Activated CD8-positive, alpha-beta memory T cell treated with anti-CD3 and anti-CD28 coated beads, Interleukin-2, amount 50 U/mL, for 1 hour (primary cell): Measurements from ENCODE around the gene PCDHGB7.
"Not testable (repeated sequence)": the region's sequence is repeated elsewhere in the genome, so short reads cannot be mapped to it uniquely, and the experiment has no call there.

ENCODE experiments used
- DNase-seq: peaks from one replicate; pipeline ENCODE4 v3.0.0-alpha.2; 2020; ENCODE audit errors: extremely low read depth

Gene PCDHGB7

GRCh38 chr5:141417494-141418172, at the start of gene PCDHGB7:
TSS of gene PCDHGB7 (plus strand) at chr5:141417677. CDS start at chr5:141417860, 183 bp downstream.
- DNase-seq, result not testable (repeated sequence)

GRCh38 chr5:141369994-141370848, 47.3 kb upstream of the PCDHGB7 start, which contains the start of gene PCDHGB3:
TSS of gene PCDHGB3 (plus strand) at chr5:141370242. CDS start at chr5:141370395, 153 bp downstream.
- DNase-seq, result no peak

- DNase-seq, result no peak
Observed at GRCh38 chr5:141371572-141372475, 45.7 kb upstream of the PCDHGB7 start.

- DNase-seq, result no peak
Observed at GRCh38 chr5:141373673-141374317, 43.7 kb upstream of the PCDHGB7 start, which contains the start of gene PCDHGA6. TSS of gene PCDHGA6 (plus strand) at chr5:141373891. CDS start at chr5:141374084, 193 bp downstream.

- no peak for DNase-seq
Observed at GRCh38 chr5:141374627-141375026, 42.9 kb upstream of the PCDHGB7 start.

GRCh38 chr5:141375444-141376155, 41.9 kb upstream of the PCDHGB7 start:
- DNase-seq, result not testable (repeated sequence)

- DNase-seq, result no peak
Observed at GRCh38 chr5:141382469-141383294, 34.8 kb upstream of the PCDHGB7 start, which contains the start of gene PCDHGA7. TSS of gene PCDHGA7 (plus strand) at chr5:141382742. CDS start at chr5:141382900, 158 bp downstream.

GRCh38 chr5:141383345-141383744, 34.1 kb upstream of the PCDHGB7 start:
- no peak for DNase-seq

- no peak for DNase-seq
Observed at GRCh38 chr5:141384471-141385267, 32.8 kb upstream of the PCDHGB7 start.

- not testable (repeated sequence) for DNase-seq
Observed at GRCh38 chr5:141387557-141388311, 29.7 kb upstream of the PCDHGB7 start, which contains the start of gene PCDHGB4. TSS of gene PCDHGB4 (plus strand) at chr5:141387698. CDS start at chr5:141387885, 187 bp downstream.

GRCh38 chr5:141388661-141389060, 28.8 kb upstream of the PCDHGB7 start:
- no peak for DNase-seq

- DNase-seq, result no peak
Observed at GRCh38 chr5:141389153-141390042, 28.1 kb upstream of the PCDHGB7 start.

- DNase-seq, result no peak
Observed at GRCh38 chr5:141392429-141393198, 24.9 kb upstream of the PCDHGB7 start, which contains the start of gene PCDHGA8. TSS of gene PCDHGA8 (plus strand) at chr5:141392633. CDS start at chr5:141392814, 181 bp downstream.

- no peak for DNase-seq
Observed at GRCh38 chr5:141393267-141393666, 24.2 kb upstream of the PCDHGB7 start.

GRCh38 chr5:141394401-141395187, 22.9 kb upstream of the PCDHGB7 start:
- DNase-seq, result not testable (repeated sequence)
